ENCODE measurements around the gene ATAT1. TPM values are rescaled to one million over a fixed set of nuclear protein-coding genes. Genes with fewer than 3 reads are reported as not detected.

The ATAT1 gene
- total and polyA plus RNA-seq, 2 of the 13 experiments (the other 11 are each of a cell fraction or from before 2014, with no cell fraction given) = 9.2 to 23.6 TPM

GRCh38 chr6:30690403-30691207 lies 63.9 kb downstream of the ATAT1 start, which contains the start of gene NRM (continued):
- TF ChIP-seq, protein P1, sequence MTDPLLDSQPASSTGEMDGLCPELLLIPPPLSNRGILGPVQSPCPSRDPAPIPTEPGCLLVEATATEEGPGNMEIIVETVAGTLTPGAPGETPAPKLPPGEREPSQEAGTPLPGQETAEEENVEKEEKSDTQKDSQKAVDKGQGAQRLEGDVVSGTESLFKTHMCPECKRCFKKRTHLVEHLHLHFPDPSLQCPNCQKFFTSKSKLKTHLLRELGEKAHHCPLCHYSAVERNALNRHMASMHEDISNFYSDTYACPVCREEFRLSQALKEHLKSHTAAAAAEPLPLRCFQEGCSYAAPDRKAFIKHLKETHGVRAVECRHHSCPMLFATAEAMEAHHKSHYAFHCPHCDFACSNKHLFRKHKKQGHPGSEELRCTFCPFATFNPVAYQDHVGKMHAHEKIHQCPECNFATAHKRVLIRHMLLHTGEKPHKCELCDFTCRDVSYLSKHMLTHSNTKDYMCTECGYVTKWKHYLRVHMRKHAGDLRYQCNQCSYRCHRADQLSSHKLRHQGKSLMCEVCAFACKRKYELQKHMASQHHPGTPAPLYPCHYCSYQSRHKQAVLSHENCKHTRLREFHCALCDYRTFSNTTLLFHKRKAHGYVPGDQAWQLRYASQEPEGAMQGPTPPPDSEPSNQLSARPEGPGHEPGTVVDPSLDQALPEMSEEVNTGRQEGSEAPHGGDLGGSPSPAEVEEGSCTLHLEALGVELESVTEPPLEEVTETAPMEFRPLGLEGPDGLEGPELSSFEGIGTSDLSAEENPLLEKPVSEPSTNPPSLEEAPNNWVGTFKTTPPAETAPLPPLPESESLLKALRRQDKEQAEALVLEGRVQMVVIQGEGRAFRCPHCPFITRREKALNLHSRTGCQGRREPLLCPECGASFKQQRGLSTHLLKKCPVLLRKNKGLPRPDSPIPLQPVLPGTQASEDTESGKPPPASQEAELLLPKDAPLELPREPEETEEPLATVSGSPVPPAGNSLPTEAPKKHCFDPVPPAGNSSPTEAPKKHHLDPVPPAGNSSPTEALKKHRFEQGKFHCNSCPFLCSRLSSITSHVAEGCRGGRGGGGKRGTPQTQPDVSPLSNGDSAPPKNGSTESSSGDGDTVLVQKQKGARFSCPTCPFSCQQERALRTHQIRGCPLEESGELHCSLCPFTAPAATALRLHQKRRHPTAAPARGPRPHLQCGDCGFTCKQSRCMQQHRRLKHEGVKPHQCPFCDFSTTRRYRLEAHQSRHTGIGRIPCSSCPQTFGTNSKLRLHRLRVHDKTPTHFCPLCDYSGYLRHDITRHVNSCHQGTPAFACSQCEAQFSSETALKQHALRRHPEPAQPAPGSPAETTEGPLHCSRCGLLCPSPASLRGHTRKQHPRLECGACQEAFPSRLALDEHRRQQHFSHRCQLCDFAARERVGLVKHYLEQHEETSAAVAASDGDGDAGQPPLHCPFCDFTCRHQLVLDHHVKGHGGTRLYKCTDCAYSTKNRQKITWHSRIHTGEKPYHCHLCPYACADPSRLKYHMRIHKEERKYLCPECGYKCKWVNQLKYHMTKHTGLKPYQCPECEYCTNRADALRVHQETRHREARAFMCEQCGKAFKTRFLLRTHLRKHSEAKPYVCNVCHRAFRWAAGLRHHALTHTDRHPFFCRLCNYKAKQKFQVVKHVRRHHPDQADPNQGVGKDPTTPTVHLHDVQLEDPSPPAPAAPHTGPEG (CRISPR knock-in tag; IDR thresholded peaks at IDR 0.05) = no peak
- TF ChIP-seq NCOR1 (IDR thresholded peaks at IDR 0.05; ENCODE audit: borderline replicate concordance, low read length) = no peak
- no peak for TF ChIP-seq SAFB2 (CRISPR knock-in tag; IDR thresholded peaks at IDR 0.05; ENCODE audit: borderline replicate concordance, low read depth)
- no peak for TF ChIP-seq ZNF558 (CRISPR knock-in tag; IDR thresholded peaks at IDR 0.05; ENCODE audit: borderline replicate concordance)
- no peak for TF ChIP-seq SRF (IDR thresholded peaks at IDR 0.05; ENCODE audit: low read depth, low read length)
- no peak for TF ChIP-seq MTF2 (CRISPR knock-in tag; IDR thresholded peaks at IDR 0.05; ENCODE audit: borderline replicate concordance)
- TF ChIP-seq ZNF276 (CRISPR knock-in tag; IDR thresholded peaks at IDR 0.05; ENCODE audit: low read depth) = no peak
- no peak for TF ChIP-seq CCDC6 (CRISPR knock-in tag; IDR thresholded peaks at IDR 0.05)
- 0 out of 2 replicates have a peak, but pooled peaks have one; percentile 65 for TF ChIP-seq ZNF546 (CRISPR knock-in tag; conservative IDR thresholded peaks at IDR 0.05)
- TF ChIP-seq ZNF337 (CRISPR knock-in tag; IDR thresholded peaks at IDR 0.05; ENCODE audit: borderline replicate concordance, low read depth) = no peak
- no peak for TF ChIP-seq ELF3 (CRISPR knock-in tag; IDR thresholded peaks at IDR 0.05)
- no peak for TF ChIP-seq NONO (IDR thresholded peaks at IDR 0.05)
- TF ChIP-seq NONO (CRISPR knock-in tag; conservative IDR thresholded peaks at IDR 0.05) = peak; percentile 76
- TF ChIP-seq MEIS1 (CRISPR knock-in tag; IDR thresholded peaks at IDR 0.05; ENCODE audit: borderline replicate concordance) = no peak
- TF ChIP-seq, protein P2, sequence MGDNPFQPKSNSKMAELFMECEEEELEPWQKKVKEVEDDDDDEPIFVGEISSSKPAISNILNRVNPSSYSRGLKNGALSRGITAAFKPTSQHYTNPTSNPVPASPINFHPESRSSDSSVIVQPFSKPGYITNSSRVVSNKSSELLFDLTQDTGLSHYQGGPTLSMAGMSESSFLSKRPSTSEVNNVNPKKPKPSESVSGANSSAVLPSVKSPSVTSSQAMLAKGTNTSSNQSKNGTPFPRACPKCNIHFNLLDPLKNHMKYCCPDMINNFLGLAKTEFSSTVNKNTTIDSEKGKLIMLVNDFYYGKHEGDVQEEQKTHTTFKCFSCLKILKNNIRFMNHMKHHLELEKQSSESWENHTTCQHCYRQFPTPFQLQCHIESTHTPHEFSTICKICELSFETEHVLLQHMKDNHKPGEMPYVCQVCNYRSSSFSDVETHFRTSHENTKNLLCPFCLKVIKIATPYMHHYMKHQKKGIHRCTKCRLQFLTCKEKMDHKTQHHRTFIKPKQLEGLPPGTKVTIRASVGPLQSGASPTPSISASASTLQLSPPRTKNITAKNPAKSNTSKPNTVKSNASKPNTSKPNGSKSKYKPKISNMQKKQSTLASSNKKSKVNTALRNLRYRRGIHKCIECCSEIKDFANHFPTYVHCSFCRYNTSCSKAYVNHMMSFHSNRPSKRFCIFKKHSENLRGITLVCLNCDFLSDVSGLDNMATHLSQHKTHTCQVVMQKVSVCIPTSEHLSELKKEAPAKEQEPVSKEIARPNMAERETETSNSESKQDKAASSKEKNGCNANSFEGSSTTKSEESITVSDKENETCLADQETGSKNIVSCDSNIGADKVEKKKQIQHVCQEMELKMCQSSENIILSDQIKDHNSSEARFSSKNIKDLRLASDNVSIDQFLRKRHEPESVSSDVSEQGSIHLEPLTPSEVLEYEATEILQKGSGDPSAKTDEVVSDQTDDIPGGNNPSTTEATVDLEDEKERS (CRISPR knock-in tag; IDR thresholded peaks at IDR 0.05) = no peak
- TF ChIP-seq, protein P3, sequence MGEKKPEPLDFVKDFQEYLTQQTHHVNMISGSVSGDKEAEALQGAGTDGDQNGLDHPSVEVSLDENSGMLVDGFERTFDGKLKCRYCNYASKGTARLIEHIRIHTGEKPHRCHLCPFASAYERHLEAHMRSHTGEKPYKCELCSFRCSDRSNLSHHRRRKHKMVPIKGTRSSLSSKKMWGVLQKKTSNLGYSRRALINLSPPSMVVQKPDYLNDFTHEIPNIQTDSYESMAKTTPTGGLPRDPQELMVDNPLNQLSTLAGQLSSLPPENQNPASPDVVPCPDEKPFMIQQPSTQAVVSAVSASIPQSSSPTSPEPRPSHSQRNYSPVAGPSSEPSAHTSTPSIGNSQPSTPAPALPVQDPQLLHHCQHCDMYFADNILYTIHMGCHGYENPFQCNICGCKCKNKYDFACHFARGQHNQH (CRISPR knock-in tag; IDR thresholded peaks at IDR 0.05) = peak; percentile 66
- TF ChIP-seq HDAC2 (CRISPR knock-in tag; IDR thresholded peaks at IDR 0.05) = peak; percentile 59; the same call in 1 of the 2 replicates
